Endothelial cell of umbilical vein (primary cell): ENCODE results near the gene HNRNPA1L2. TPM values are rescaled to one million over a fixed set of nuclear protein-coding genes. Genes with fewer than 3 reads are reported as not detected.

Experiments used
- BruUV-seq: library from RNA; stranded (reverse); fragments of 400-500 nt; replicated peaks from 2 replicates; lab custom pipeline; 2021; lab: Mats Ljungman, UMichigan
- CTCF ChIA-PET: fragments of 300-600, 350-600 bp; sonication (Branson Sonifier 250); formaldehyde crosslinking; loops from one replicate; lab custom pipeline; 2021; ENCODE audit warnings: antibody characterized with exemption, inconsistent platforms; lab: Charles Lee
- POLR2A ChIA-PET: fragments of 300-600, 350-600 bp; sonication (Branson Sonifier 250); formaldehyde crosslinking; loops from one replicate; lab custom pipeline; 2021; ENCODE audit warnings: antibody characterized with exemption, inconsistent platforms; lab: Charles Lee
- DNase-seq: peaks from one replicate; pipeline ENCODE4 v3.0.0-alpha.2; 2011; ENCODE audit warnings: low read depth, low spot score
- FAIRE-seq: peaks from 2 replicates; lab custom pipeline; 2011; peaks lifted over from hg19 to GRCh38; lab: Jason Lieb, UNC
- H2AFZ ChIP-seq: 2 replicates; pipeline ENCODE4 v1.6.0; 2012; ENCODE audit warnings: low read depth, low read length, control low read depth, inconsistent platforms
- H3K27ac ChIP-seq: 2 replicates; pipeline ENCODE4 v1.5.1; 2011; ENCODE audit warnings: low read depth, mild to moderate bottlenecking, control low read depth, low read length, moderate library complexity; ENCODE audit not compliant: insufficient read depth
- H3K27me3 ChIP-seq, 2 experiments: 2 replicates each; pipeline versions ENCODE4 v1.6.0 to v1.6.1; 2011; ENCODE audit warnings: low read length in 2 of 2, mixed read lengths in 1 of 2; ENCODE audit not compliant: control insufficient read depth in 2 of 2, insufficient read depth in 2 of 2
- H3K36me3 ChIP-seq, 2 experiments: 2 replicates in 1 of 2; 3 replicates in 1 of 2; pipeline ENCODE4 v1.5.1; 2011; ENCODE audit warnings: low read length in 2 of 2, mild to moderate bottlenecking in 1 of 2, moderate library complexity in 1 of 2; ENCODE audit not compliant: control insufficient read depth in 2 of 2, insufficient read depth in 2 of 2; ENCODE audit errors: extremely low read depth in 1 of 2
- H3K4me1 ChIP-seq: 3 replicates; pipeline ENCODE4 v1.5.1; 2011; ENCODE audit warnings: mild to moderate bottlenecking, low read length; ENCODE audit not compliant: control insufficient read depth, insufficient read depth; ENCODE audit errors: extremely low read depth
- H3K4me2 ChIP-seq: 2 replicates; pipeline ENCODE4 v1.6.1; 2011; ENCODE audit warnings: low read length, control low read depth, mixed read lengths; ENCODE audit not compliant: insufficient read depth
- H3K4me3 ChIP-seq, 3 experiments: fragments of 200-600 bp in 1 of 3; sonication (generic), shearing (Covaris generic) in 1 of 3; replicated peaks in 1 of 3; 2 replicates each; pipeline ENCODE4 v1.5.1; 2011 to 2016; ENCODE audit warnings: control low read depth in 3 of 3, low read length in 3 of 3, mild to moderate bottlenecking in 2 of 3, inconsistent platforms in 1 of 3, low read depth in 1 of 3, moderate library complexity in 1 of 3; ENCODE audit not compliant: insufficient read depth in 1 of 3
- H3K79me2 ChIP-seq: 2 replicates; pipeline ENCODE4 v1.6.0; 2012; ENCODE audit warnings: low read length, inconsistent platforms; ENCODE audit not compliant: control insufficient read depth, insufficient read depth
- H3K9ac ChIP-seq: replicated peaks from 2 replicates; pipeline ENCODE3; 2011; ENCODE audit warnings: low read length, control low read depth; ENCODE audit not compliant: insufficient read depth; ENCODE audit errors: extremely low read depth
- H3K9me1 ChIP-seq: replicated peaks from 3 replicates; pipeline ENCODE4 v1.6.0; 2011; ENCODE audit warnings: mild to moderate bottlenecking, low read length; ENCODE audit not compliant: control insufficient read depth, insufficient read depth; ENCODE audit errors: extremely low read depth
- H3K9me3 ChIP-seq: replicated peaks from 2 replicates; pipeline ENCODE4 v1.5.1; 2012; ENCODE audit warnings: low read length, inconsistent platforms; ENCODE audit not compliant: control insufficient read depth, insufficient read depth
- H4K20me1 ChIP-seq: replicated peaks from 2 replicates; pipeline ENCODE3; 2011; ENCODE audit warnings: mild to moderate bottlenecking, low read length; ENCODE audit not compliant: control insufficient read depth, insufficient read depth; ENCODE audit errors: extremely low read depth
- CTCF ChIP-seq, 2 donors: IDR thresholded peaks; 1 replicate in 1 of 2; 2 replicates in 1 of 2; pipeline ENCODE4 v1.5.1; 2011; ENCODE audit warnings: low read length in 2 of 2, mild to moderate bottlenecking in 2 of 2, moderate library complexity in 2 of 2, control low read depth in 1 of 2, inconsistent platforms in 1 of 2, low read depth in 1 of 2; ENCODE audit not compliant: insufficient read depth in 1 of 2; ENCODE audit errors: extremely low read depth in 1 of 2
- EZH2 ChIP-seq: IDR thresholded peaks from 2 replicates; pipeline ENCODE4 v1.6.1; 2012; ENCODE audit warnings: borderline replicate concordance, low read depth, mild to moderate bottlenecking, moderate library complexity, low read length, inconsistent platforms; ENCODE audit not compliant: severe bottlenecking
- FOS ChIP-seq: IDR thresholded peaks from 2 replicates; pipeline ENCODE4 v1.6.1; 2011; ENCODE audit warnings: mild to moderate bottlenecking, low read length, moderate library complexity, borderline replicate concordance; ENCODE audit not compliant: insufficient read depth
- GATA2 ChIP-seq: IDR thresholded peaks from 2 replicates; pipeline ENCODE4 v1.7.0; 2011; ENCODE audit warnings: low read depth, mild to moderate bottlenecking, moderate library complexity, mixed read lengths, low read length; ENCODE audit not compliant: insufficient read length, insufficient read depth
- JUN ChIP-seq: IDR thresholded peaks from 2 replicates; pipeline ENCODE4 v1.6.1; 2011; ENCODE audit warnings: borderline replicate concordance, low read depth; ENCODE audit not compliant: insufficient read length, insufficient read depth
- MAX ChIP-seq: IDR thresholded peaks from 2 replicates; pipeline ENCODE4 v1.6.1; 2011; ENCODE audit not compliant: insufficient read depth, insufficient read length
- MYC ChIP-seq: IDR thresholded peaks from one replicate; pipeline ENCODE4 v1.6.1; 2011; ENCODE audit warnings: mild to moderate bottlenecking, low read depth, low read length
- POLR2A ChIP-seq: IDR thresholded peaks from 2 replicates; pipeline ENCODE4 v1.6.1; 2012; ENCODE audit warnings: low read depth, mild to moderate bottlenecking, control low read depth, low read length
- POLR2AphosphoS5 ChIP-seq: IDR thresholded peaks from 2 replicates; pipeline ENCODE4 v1.6.1; 2012; ENCODE audit warnings: low read depth, mild to moderate bottlenecking, control low read depth, low read length, moderate library complexity; ENCODE audit not compliant: insufficient read depth
- dilution Hi-C: fragments of 300-500 bp; cut with MboI; formaldehyde crosslinking; loops from one replicate; pipeline ENCODE4 v1.15.0; 2019; ENCODE audit warnings: low sequenced_read_pairs; ENCODE audit not compliant: extremely low pct_ligation_motif_present
- intact Hi-C: fragments of 100-400 bp; cut with micrococcal nuclease; formaldehyde crosslinking; loops from one replicate; pipeline ENCODE4 v1.10.0; 2022
- polyA plus RNA-seq, 4 experiments: library from polyadenylated mRNA; depleted of rRNA in 3 of 4; stranded (reverse) in 3 of 4; unstranded in 1 of 4; fragments of >200 nt; gene quantifications; 2 replicates each; pipeline versions ENCODE4 v1.2.1 to v1.2.3, GENCODE V29; 2011 to 2012; ENCODE audit warnings: missing spikeins in 1 of 4
- total RNA-seq: library from RNA; stranded (reverse); gene quantifications from 2 replicates; pipeline ENCODE4 v1.2.3, GENCODE V29; 2021

HNRNPA1L2 gene
- total and polyA plus RNA-seq, 2 donors (not counting 3 experiments of a cell fraction or from before 2014, with no cell fraction given): 5.4 to 11.7 TPM

DNA sequence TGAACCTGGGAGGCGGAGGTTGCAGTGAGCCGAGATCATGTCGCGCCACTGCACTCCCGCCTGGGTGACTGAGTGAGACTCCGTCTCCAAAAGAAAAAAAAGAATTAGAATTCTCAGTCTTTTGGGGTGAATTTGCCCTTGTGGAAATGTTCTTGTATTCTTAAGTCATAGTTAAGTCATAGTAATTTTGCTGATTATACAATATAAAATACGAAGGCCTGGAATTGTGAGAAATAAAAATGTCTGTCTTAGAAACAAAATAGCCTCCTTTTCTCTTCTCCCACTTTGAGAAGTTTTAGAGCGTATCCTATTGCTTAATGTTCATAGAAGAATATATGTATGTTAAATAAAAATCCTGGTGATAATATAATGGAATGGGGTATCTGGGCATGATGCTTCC lies 28.5 kb downstream of the HNRNPA1L2 start:
- no peak for DNase-seq
- Histone ChIP-seq H3K9me1 (no peaks in the 10 kb centered on the region), H3K27me3 (no peaks in the 10 kb centered on the region), H3K27ac (no peak overlapping the region), H3K9ac (no peak overlapping the region), H3K4me1 (no peaks in the 10 kb centered on the region), H2AFZ (no peak overlapping the region), H3K36me3 (peaks cover 0 to 11% of the 10 kb centered on the region in 2 experiments), H3K4me2 (no peak overlapping the region), H3K4me3 (no peak overlapping the region), H3K9me3 (no peaks in the 10 kb centered on the region), H4K20me1 (no peaks in the 10 kb centered on the region), H3K79me2 (peaks cover 42% of the 10 kb centered on the region)
- TF ChIP-seq MAX (no peak), MYC (no peak), EZH2 (no peak), CTCF (IDR thresholded peaks at IDR 0.05; ENCODE audit: extremely low read depth in 1 of 2, insufficient read depth in 1 of 2, low read depth in 1 of 2, low read length in 2 of 2) (no peak), POLR2A (no peak), POLR2AphosphoS5 (no peak), JUN (no peak), FOS (no peak), GATA2 (no peak)
- no peak for FAIRE-seq
- POLR2A ChIA-PET: no interaction called here
- BruUV-seq: no TSS peak
- intact Hi-C loops: no loop called here
- dilution Hi-C loops: no loop called here
- CTCF ChIA-PET: interaction anchor here (1.2 to 1.3 kb wide), 2 partner anchors 10 to 17 kb away, joined by 3 to 4 read pairs; no protein-coding TSS in a partner anchor
